IMR-90 (cell line): Measurements from ENCODE around the gene MEX3A. TPM values are rescaled to one million over a fixed set of nuclear protein-coding genes. Genes with fewer than 3 reads are reported as not detected.

Source experiments
- ATAC-seq: fragments of 200-7000 bp; cut with Tn5 transposase; 2 replicates; pipeline ENCODE4 v1.9.1; 2020; ENCODE audit warnings: low read depth, mild to moderate bottlenecking, moderate library complexity
- BruUV-seq: library from RNA; stranded (reverse); fragments of 400-500 nt; replicated peaks from 2 replicates; lab custom pipeline; 2021; lab: Mats Ljungman, UMichigan
- CTCF ChIA-PET: fragments of 300-600 bp; formaldehyde crosslinking; extraction: SDS; loops from one replicate; lab custom pipeline; 2021; ENCODE audit warnings: antibody characterized with exemption; lab: Yijun Ruan, JAX
- POLR2A ChIA-PET: fragments of 300-600 bp; sonication (Branson Sonifier 250); formaldehyde crosslinking; loops from one replicate; lab custom pipeline; 2022; ENCODE audit warnings: antibody characterized with exemption; ENCODE audit not compliant: unreplicated experiment; lab: Charles Lee
- DNase-seq: peaks from one replicate; pipeline ENCODE4 v3.0.0; 2013
- H2AFZ ChIP-seq: replicated peaks from 2 replicates; pipeline ENCODE3; 2013; ENCODE audit warnings: low read length, mild to moderate bottlenecking; ENCODE audit not compliant: poor library complexity
- H2AK5ac ChIP-seq: 2 replicates; pipeline ENCODE4 v1.6.1; 2013; ENCODE audit warnings: low read depth, low read length, inconsistent platforms
- H2AK9ac ChIP-seq: replicated peaks from 2 replicates; pipeline ENCODE3; 2013; ENCODE audit warnings: mild to moderate bottlenecking, low read depth, low read length, moderate library complexity; ENCODE audit not compliant: poor library complexity
- H2BK120ac ChIP-seq: 2 replicates; pipeline ENCODE4 v1.6.1; 2013; ENCODE audit warnings: low read depth, low read length, inconsistent platforms
- H2BK15ac ChIP-seq: 3 replicates; pipeline ENCODE4 v1.6.1; 2013; ENCODE audit warnings: low read depth, low read length, inconsistent platforms
- H2BK20ac ChIP-seq: 2 replicates; pipeline ENCODE4 v1.6.1; 2013; ENCODE audit warnings: low read depth, mild to moderate bottlenecking, inconsistent platforms, low read length, moderate library complexity
- H2BK5ac ChIP-seq: 2 replicates; pipeline ENCODE4 v1.6.1; 2013; ENCODE audit warnings: mild to moderate bottlenecking, low read depth, low read length, inconsistent platforms; ENCODE audit not compliant: poor library complexity, severe bottlenecking
- H3K14ac ChIP-seq: replicated peaks from 2 replicates; pipeline ENCODE4 v1.6.1; 2013; ENCODE audit warnings: low read depth, low read length, inconsistent platforms
- H3K18ac ChIP-seq: 2 replicates; pipeline ENCODE4 v1.6.1; 2013; ENCODE audit warnings: low read depth, low read length, control low read depth
- H3K23ac ChIP-seq: 2 replicates; pipeline ENCODE4 v1.6.1; 2013; ENCODE audit warnings: low read depth, low read length, inconsistent platforms
- H3K27ac ChIP-seq: 2 replicates; pipeline ENCODE4 v1.5.1; 2013; ENCODE audit warnings: mild to moderate bottlenecking, control low read depth, low read length; ENCODE audit not compliant: insufficient read depth
- H3K27me3 ChIP-seq: 2 replicates; pipeline ENCODE4 v1.6.1; 2013; ENCODE audit warnings: low read length; ENCODE audit not compliant: control insufficient read depth, insufficient read depth
- H3K36me3 ChIP-seq: 2 replicates; pipeline ENCODE4 v1.6.1; 2013; ENCODE audit warnings: low read length, mixed read lengths; ENCODE audit not compliant: control insufficient read depth, insufficient read depth
- H3K4ac ChIP-seq: 2 replicates; pipeline ENCODE4 v1.6.1; 2013; ENCODE audit warnings: low read depth, low read length, inconsistent platforms
- H3K4me1 ChIP-seq: 2 replicates; pipeline ENCODE4 v1.6.1; 2013; ENCODE audit warnings: low read length, mixed read lengths; ENCODE audit not compliant: control insufficient read depth, insufficient read depth
- H3K4me2 ChIP-seq: 2 replicates; pipeline ENCODE4 v1.6.1; 2013; ENCODE audit warnings: low read depth, mild to moderate bottlenecking, control low read depth, low read length, moderate library complexity
- H3K4me3 ChIP-seq: 2 replicates; pipeline ENCODE4 v1.5.1; 2013; ENCODE audit warnings: low read depth, mild to moderate bottlenecking, control low read depth, low read length, moderate library complexity; ENCODE audit not compliant: insufficient read depth
- H3K56ac ChIP-seq: 2 replicates; pipeline ENCODE4 v1.6.1; 2013; ENCODE audit warnings: low read length, inconsistent platforms; ENCODE audit not compliant: insufficient read depth; ENCODE audit errors: extremely low read depth
- H3K79me1 ChIP-seq, 2 experiments: 2 replicates each; pipeline ENCODE4 v1.6.1; 2013; ENCODE audit warnings: low read length in 2 of 2, inconsistent platforms in 1 of 2, low read depth in 1 of 2
- H3K9ac ChIP-seq: 2 replicates; pipeline ENCODE4 v1.6.1; 2013; ENCODE audit warnings: low read depth, low read length, control low read depth
- H3K9me1 ChIP-seq: 2 replicates; pipeline ENCODE4 v1.6.1; 2013; ENCODE audit warnings: low read length, inconsistent platforms; ENCODE audit not compliant: insufficient read depth
- H3K9me3 ChIP-seq: 2 replicates; pipeline ENCODE4 v1.6.1; 2013; ENCODE audit warnings: low read length; ENCODE audit not compliant: control insufficient read depth, insufficient read depth
- H4K20me1 ChIP-seq: 2 replicates; pipeline ENCODE4 v1.6.1; 2013; ENCODE audit warnings: low read length, inconsistent platforms; ENCODE audit not compliant: insufficient read depth
- H4K5ac ChIP-seq: 2 replicates; pipeline ENCODE4 v1.6.1; 2013; ENCODE audit warnings: mild to moderate bottlenecking, low read depth, low read length, control low read depth
- H4K8ac ChIP-seq, 2 experiments: 2 replicates each; pipeline ENCODE4 v1.6.1; 2013; ENCODE audit warnings: low read depth in 2 of 2, low read length in 2 of 2, control low read depth in 1 of 2, inconsistent platforms in 1 of 2
- H4K91ac ChIP-seq: 2 replicates; pipeline ENCODE4 v1.6.1; 2013; ENCODE audit warnings: low read depth, low read length, inconsistent platforms; ENCODE audit not compliant: insufficient read depth
- BHLHE40 ChIP-seq: fragments of 150-350 bp; IDR thresholded peaks from 2 replicates; pipeline ENCODE4 v1.6.1; 2016; ENCODE audit warnings: mild to moderate bottlenecking, low read depth, low read length
- MAFK ChIP-seq: IDR thresholded peaks from 2 replicates; pipeline ENCODE4 v1.6.1; 2012; ENCODE audit warnings: low read depth, low read length, improper control_type of control experiment
- MAZ ChIP-seq: IDR thresholded peaks from 2 replicates; pipeline ENCODE4 v1.6.1; 2012; ENCODE audit warnings: low read depth, mild to moderate bottlenecking, low read length, improper control_type of control experiment, moderate library complexity, borderline replicate concordance
- WGBS, 2 experiments: methylation state at CpG; one replicate each; pipeline versions ENCODE4 v1.1.5 to v1.1.7; 2013; ENCODE audit warnings: missing lambda C conversion rate in 2 of 2; ENCODE audit not compliant: insufficient read length in 1 of 2; ENCODE audit errors: extremely low coverage in 2 of 2; 5-methylcytosine and 5-hydroxymethylcytosine counted together
- dilution Hi-C: fragments of 300-500 bp; cut with HindIII; formaldehyde crosslinking; loops from one replicate; pipeline ENCODE4 v1.14.3; 2018; ENCODE audit warnings: low sequenced_read_pairs; ENCODE audit not compliant: unreplicated experiment
- in situ Hi-C: fragments of 300-500 bp; cut with MboI; formaldehyde crosslinking; loops from 3 replicates; pipeline ENCODE4 v1.14.3; 2019; ENCODE audit warnings: low sequenced_read_pairs, inconsistent platforms, mixed read lengths
- intact Hi-C: fragments of 100-400 bp; cut with micrococcal nuclease; formaldehyde crosslinking; loops from 2 replicates; pipeline ENCODE4 v1.10.0; 2022
- polyA plus RNA-seq, 3 experiments: library from polyadenylated mRNA; depleted of rRNA; stranded (reverse); fragments of >200 nt; gene quantifications; 2 replicates each; pipeline ENCODE4 v1.2.3, GENCODE V29; 2012; ENCODE audit warnings: low replicate concordance in 1 of 3
- total RNA-seq: library from RNA; depleted of rRNA; stranded (reverse); fragments of >200 nt; gene quantifications from 2 replicates; pipeline ENCODE4 v1.2.3, GENCODE V29; 2012
- TF ChIP-seq, protein P1 (sequence below): fragments of 150-350 bp; IDR thresholded peaks from 2 replicates; pipeline ENCODE4 v1.6.1; 2017; ENCODE audit warnings: mild to moderate bottlenecking, antibody characterized with exemption, low read length, low read depth
- TF ChIP-seq, protein P2 (sequence below): conservative IDR thresholded peaks from 2 replicates; pipeline ENCODE4 v1.5.1; 2012; ENCODE audit warnings: mild to moderate bottlenecking, low read depth, low read length, improper control_type of control experiment

MEX3A gene
- total and polyA plus RNA-seq, 2 of the 4 experiments (the other 2 are of a cell fraction): 2.3 to 9.0 TPM

DNA sequence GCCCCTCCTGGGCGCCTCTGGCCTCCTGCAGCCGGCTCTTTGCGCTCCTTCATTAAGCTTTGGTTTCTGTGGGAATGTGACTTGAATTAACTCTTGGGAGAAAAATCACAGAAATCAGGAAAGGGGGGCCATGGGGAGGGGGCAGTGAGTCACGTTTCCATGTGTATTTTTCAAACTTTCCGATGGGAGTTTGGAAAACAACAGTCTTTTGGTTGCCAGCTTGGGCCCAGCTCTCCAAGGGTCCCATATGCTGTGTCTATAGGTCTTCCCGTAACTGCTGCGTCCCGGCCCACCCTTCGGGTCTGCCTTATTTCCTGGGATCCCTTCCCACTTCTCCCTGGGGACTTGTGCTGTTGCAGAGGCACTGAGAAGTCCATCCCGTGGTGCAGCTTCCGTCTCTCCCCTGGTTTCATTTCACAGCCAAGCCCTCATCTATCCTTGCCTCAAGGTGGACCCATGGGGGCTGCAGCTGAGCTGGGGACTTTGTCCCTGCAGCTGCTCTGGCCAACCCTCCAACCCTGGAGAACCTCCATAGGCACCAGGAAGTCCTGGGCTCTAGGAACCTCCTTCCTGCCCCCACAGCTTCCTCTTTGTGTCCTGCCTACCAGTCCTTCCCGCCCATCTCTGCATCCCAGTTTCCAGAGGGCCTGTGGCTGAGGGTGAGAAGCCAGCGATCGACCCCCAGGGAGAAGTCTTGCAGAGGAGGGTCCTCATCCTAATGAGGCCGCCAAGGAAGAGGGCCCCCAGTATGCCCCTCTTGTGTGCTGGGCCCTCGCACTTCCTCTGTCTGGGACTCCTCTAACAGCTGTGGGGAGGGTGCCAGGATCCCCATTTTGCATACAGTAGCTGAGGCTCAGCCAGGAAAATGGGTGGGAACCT lies 20.6 kb upstream of the MEX3A start:
- Histone ChIP-seq H3K14ac (peak overlapping the region; percentile 96), H3K18ac (peak overlapping the region; percentile 40), H3K27me3 (no peaks in the 10 kb centered on the region), H2AFZ (peak overlapping the region; percentile 78), H3K23ac (peak overlapping the region; percentile 78), H3K36me3 (no peaks in the 10 kb centered on the region), H3K4ac (peak overlapping the region; percentile 97), H2BK5ac (peak overlapping the region; percentile 69), H2AK5ac (peak overlapping the region; percentile 96), H3K9ac (peak overlapping the region; percentile 6; the same call in 1 of the 2 replicates), H2AK9ac (peak overlapping the region; percentile 96), H3K4me2 (peak overlapping the region; percentile 38), H2BK120ac (peak overlapping the region; percentile 95), H4K20me1 (no peaks in the 10 kb centered on the region), H3K9me1 (peaks cover 43% of the 10 kb centered on the region), H3K9me3 (no peaks in the 10 kb centered on the region), H3K4me1 (peaks cover 50% of the 10 kb centered on the region), H4K8ac (peak overlapping the region; percentile 85 to 87), H4K91ac (peak overlapping the region; percentile 94), H3K79me1 (peaks cover 27 to 75% of the 10 kb centered on the region in 2 experiments), H3K56ac (no peak overlapping the region), H3K27ac (peak overlapping the region; percentile 73), H4K5ac (peak overlapping the region; percentile 73), H2BK20ac (peak overlapping the region; percentile 46), H3K4me3 (no peak overlapping the region), H2BK15ac (peak overlapping the region; percentile 96; the same call in 2 of the 3 replicates)
- in situ Hi-C loops: no loop called here
- TF ChIP-seq MAZ: 0 out of 2 replicates have a peak, but pooled peaks have one; percentile 34
- TF ChIP-seq, protein P1, sequence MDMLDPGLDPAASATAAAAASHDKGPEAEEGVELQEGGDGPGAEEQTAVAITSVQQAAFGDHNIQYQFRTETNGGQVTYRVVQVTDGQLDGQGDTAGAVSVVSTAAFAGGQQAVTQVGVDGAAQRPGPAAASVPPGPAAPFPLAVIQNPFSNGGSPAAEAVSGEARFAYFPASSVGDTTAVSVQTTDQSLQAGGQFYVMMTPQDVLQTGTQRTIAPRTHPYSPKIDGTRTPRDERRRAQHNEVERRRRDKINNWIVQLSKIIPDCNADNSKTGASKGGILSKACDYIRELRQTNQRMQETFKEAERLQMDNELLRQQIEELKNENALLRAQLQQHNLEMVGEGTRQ: no peak
- TF ChIP-seq MAFK: no peak
- TF ChIP-seq, protein P2, sequence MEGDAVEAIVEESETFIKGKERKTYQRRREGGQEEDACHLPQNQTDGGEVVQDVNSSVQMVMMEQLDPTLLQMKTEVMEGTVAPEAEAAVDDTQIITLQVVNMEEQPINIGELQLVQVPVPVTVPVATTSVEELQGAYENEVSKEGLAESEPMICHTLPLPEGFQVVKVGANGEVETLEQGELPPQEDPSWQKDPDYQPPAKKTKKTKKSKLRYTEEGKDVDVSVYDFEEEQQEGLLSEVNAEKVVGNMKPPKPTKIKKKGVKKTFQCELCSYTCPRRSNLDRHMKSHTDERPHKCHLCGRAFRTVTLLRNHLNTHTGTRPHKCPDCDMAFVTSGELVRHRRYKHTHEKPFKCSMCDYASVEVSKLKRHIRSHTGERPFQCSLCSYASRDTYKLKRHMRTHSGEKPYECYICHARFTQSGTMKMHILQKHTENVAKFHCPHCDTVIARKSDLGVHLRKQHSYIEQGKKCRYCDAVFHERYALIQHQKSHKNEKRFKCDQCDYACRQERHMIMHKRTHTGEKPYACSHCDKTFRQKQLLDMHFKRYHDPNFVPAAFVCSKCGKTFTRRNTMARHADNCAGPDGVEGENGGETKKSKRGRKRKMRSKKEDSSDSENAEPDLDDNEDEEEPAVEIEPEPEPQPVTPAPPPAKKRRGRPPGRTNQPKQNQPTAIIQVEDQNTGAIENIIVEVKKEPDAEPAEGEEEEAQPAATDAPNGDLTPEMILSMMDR: no peak
- peak; percentile 59 for TF ChIP-seq BHLHE40
- intact Hi-C loops: no loop called here
- no TSS peak for BruUV-seq
- DNase-seq (peak; percentile 57), ATAC-seq (no peak)
- 35% methylated on average over 6 of the region's 16 CpGs; no CpG with 5 or more reads in 1 of the 2 experiments for WGBS, 2 experiments
- ChIA-PET POLR2A (interaction anchor here (0.7 kb wide), 2 partner anchors 23 to 574 kb away, joined by 11 to 13 read pairs; no protein-coding TSS in a partner anchor), CTCF (interaction anchor here (1.3 to 1.8 kb wide), 2 partner anchors 12 to 27 kb away, joined by 5 read pairs; no protein-coding TSS in a partner anchor)
- dilution Hi-C loops: no loop called here
